Keratinocyte (primary cell): ENCODE results near the gene COL8A1. TPM values are rescaled to one million over a fixed set of nuclear protein-coding genes. Genes with fewer than 3 reads are reported as not detected.
A peak's percentile ranks its signal among the peaks of the same experiment; 100 is the strongest.

Experiments
- DNase-seq: peaks from one replicate; pipeline ENCODE4 v3.0.0-alpha.2; 2011; ENCODE audit warnings: low read depth, missing footprints, low spot score
- FAIRE-seq: peaks from 2 replicates; lab custom pipeline; 2011; peaks lifted over from hg19 to GRCh38; lab: Jason Lieb, UNC
- H2AFZ ChIP-seq: 2 replicates; pipeline ENCODE4 v1.6.0; 2012; ENCODE audit warnings: low read length, control low read depth, inconsistent platforms; ENCODE audit not compliant: control insufficient read depth
- H3K27ac ChIP-seq: 2 replicates; pipeline ENCODE4 v1.5.1; 2011; ENCODE audit warnings: low read length; ENCODE audit not compliant: control insufficient read depth, insufficient read depth
- H3K27me3 ChIP-seq: 3 replicates; pipeline ENCODE4 v1.6.0; 2011; ENCODE audit warnings: low read length; ENCODE audit not compliant: control insufficient read depth, insufficient read depth; ENCODE audit errors: extremely low read depth
- H3K36me3 ChIP-seq, 2 experiments: 2 replicates in 1 of 2; 3 replicates in 1 of 2; pipeline ENCODE4 v1.5.1; 2011; ENCODE audit warnings: low read length in 2 of 2, mild to moderate bottlenecking in 1 of 2; ENCODE audit not compliant: control insufficient read depth in 2 of 2, insufficient read depth in 2 of 2; ENCODE audit errors: extremely low read depth in 1 of 2
- H3K4me1 ChIP-seq: 3 replicates; pipeline ENCODE4 v1.5.1; 2011; ENCODE audit warnings: low read length; ENCODE audit not compliant: control insufficient read depth, insufficient read depth; ENCODE audit errors: extremely low read depth
- H3K4me2 ChIP-seq: 3 replicates; pipeline ENCODE4 v1.6.0; 2011; ENCODE audit warnings: low read depth, low read length; ENCODE audit not compliant: control insufficient read depth, insufficient read depth; ENCODE audit errors: extremely low read depth
- H3K4me3 ChIP-seq, 3 experiments: fragments of 200-600 bp in 1 of 3; sonication (generic) in 1 of 3; 2 replicates in 2 of 3; 3 replicates in 1 of 3; pipeline ENCODE4 v1.5.1; 2011 to 2016; ENCODE audit warnings: low read length in 3 of 3, mild to moderate bottlenecking in 3 of 3, control low read depth in 2 of 3, inconsistent platforms in 1 of 3, low read depth in 1 of 3, mixed read lengths in 1 of 3, mixed run types in 1 of 3, moderate library complexity in 1 of 3; ENCODE audit not compliant: control insufficient read depth in 2 of 3, insufficient read depth in 2 of 3; ENCODE audit errors: extremely low read depth in 1 of 3
- H3K79me2 ChIP-seq: 2 replicates; pipeline ENCODE4 v1.6.0; 2012; ENCODE audit warnings: low read length; ENCODE audit not compliant: control insufficient read depth, insufficient read depth
- H3K9ac ChIP-seq: 3 replicates; pipeline ENCODE4 v1.6.0; 2011; ENCODE audit warnings: low read length; ENCODE audit not compliant: control insufficient read depth, insufficient read depth; ENCODE audit errors: extremely low read depth
- H3K9me1 ChIP-seq: 3 replicates; pipeline ENCODE4 v1.6.0; 2011; ENCODE audit warnings: low read length; ENCODE audit not compliant: control insufficient read depth, insufficient read depth; ENCODE audit errors: extremely low read depth
- H3K9me3 ChIP-seq: 2 replicates; pipeline ENCODE4 v1.5.1; 2012; ENCODE audit warnings: low read depth, low read length; ENCODE audit not compliant: control insufficient read depth
- H4K20me1 ChIP-seq: 3 replicates; pipeline ENCODE4 v1.6.0; 2011; ENCODE audit warnings: low read length; ENCODE audit not compliant: control insufficient read depth, insufficient read depth; ENCODE audit errors: extremely low read depth
- CTCF ChIP-seq, 3 experiments: IDR thresholded peaks in 1 of 3; conservative IDR thresholded peaks in 1 of 3; optimal IDR thresholded peaks in 1 of 3; 2 replicates in 2 of 3; 3 replicates in 1 of 3; pipeline versions ENCODE3 to v1.5.1; 2011; ENCODE audit warnings: low read length in 3 of 3, mild to moderate bottlenecking in 3 of 3, moderate library complexity in 2 of 3, control low read depth in 1 of 3, inconsistent platforms in 1 of 3; ENCODE audit not compliant: insufficient read depth in 2 of 3; ENCODE audit errors: extremely low read depth in 1 of 3
- EZH2 ChIP-seq: IDR thresholded peaks from one replicate; pipeline ENCODE4 v1.6.1; 2012; ENCODE audit warnings: inconsistent platforms, mild to moderate bottlenecking, low read length, moderate library complexity
- dilution Hi-C: fragments of 300-500 bp; cut with MboI; formaldehyde crosslinking; loops from one replicate; pipeline ENCODE4 v1.7.0; 2020; ENCODE audit warnings: low sequenced_read_pairs; ENCODE audit not compliant: extremely low pct_ligation_motif_present
- polyA plus RNA-seq, 5 experiments: library from polyadenylated mRNA; depleted of rRNA in 3 of 5; stranded (reverse) in 3 of 5; stranded (forward) in 1 of 5; unstranded in 1 of 5; fragments of >200 nt; gene quantifications; 1 replicate in 1 of 5; 2 replicates in 3 of 5; 3 replicates in 1 of 5; pipeline versions ENCODE4 v1.2.1 to v1.2.3, GENCODE V29; 2011 to 2012; ENCODE audit warnings: missing spikeins in 2 of 5, low read depth in 1 of 5, low replicate concordance in 1 of 5

The COL8A1 gene
- polyA plus RNA-seq, 1 donor (not counting 4 experiments of a cell fraction or from before 2014, with no cell fraction given): 102 TPM

DNA sequence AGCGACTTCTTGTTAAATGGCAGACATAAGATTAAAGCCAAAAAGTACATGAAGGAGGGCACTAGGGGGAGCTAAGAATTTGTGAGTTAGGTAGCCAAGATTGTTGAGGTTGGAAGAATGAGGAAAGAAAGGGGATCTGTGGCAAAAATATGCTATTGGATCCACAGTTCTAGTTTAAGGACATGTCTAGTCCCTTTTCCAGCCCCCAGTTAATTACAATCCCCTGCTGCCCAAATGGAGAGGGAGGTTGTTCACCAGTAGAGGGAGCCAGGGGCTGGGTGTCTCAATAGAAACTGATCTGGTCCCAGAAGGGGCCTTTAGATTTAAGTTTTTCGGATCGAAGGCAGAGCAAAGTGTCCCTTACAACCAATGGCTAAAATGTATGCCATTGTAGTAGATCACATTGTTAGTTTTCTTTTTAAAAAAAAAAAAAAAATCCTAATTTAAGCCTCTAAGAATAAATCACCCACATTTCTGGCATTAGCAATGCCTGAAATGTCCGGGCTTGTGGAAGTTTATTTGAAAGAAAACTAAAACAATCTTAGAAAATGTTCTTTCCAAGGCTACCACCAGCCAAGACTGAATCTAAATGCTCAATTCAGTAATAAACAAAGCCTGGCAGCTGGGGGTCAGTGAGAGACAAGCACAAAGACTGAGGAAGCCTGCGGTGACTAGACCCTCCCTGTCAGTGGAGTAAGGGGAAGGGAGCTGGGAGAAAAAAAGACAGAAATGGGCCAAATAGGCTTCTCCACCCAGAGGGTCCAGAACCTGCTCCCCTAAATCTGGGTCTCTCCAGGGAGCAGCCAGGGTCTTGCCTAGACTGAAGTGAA, 7.1 kb downstream of the COL8A1 start:
- Histone ChIP-seq H3K27me3 (no peaks in the 10 kb centered on the region), H3K27ac (peak overlapping the region; percentile 83), H3K4me3 (peak overlapping the region in 2 of 3 experiments; percentile 30 to 59), H3K9ac (peak overlapping the region; percentile 53), H3K9me3 (no peaks in the 10 kb centered on the region), H3K4me1 (peaks cover 42% of the 10 kb centered on the region), H4K20me1 (no peaks in the 10 kb centered on the region), H3K4me2 (peak overlapping the region; percentile 85), H3K79me2 (peaks cover 78% of the 10 kb centered on the region), H3K9me1 (peaks cover 2% of the 10 kb centered on the region), H3K36me3 (peaks cover 0 to 3% of the 10 kb centered on the region in 2 experiments), H2AFZ (peak overlapping the region; percentile 36)
- FAIRE-seq (peak; percentile 88), DNase-seq (no peak)
- peak; percentile 61 to 94 (median 86) for TF ChIP-seq CTCF (optimal IDR thresholded peaks at IDR 0.05 in 1 of 3, IDR thresholded peaks at IDR 0.05 in 1 of 3, conservative IDR thresholded peaks at IDR 0.05 in 1 of 3; ENCODE audit: extremely low read depth in 1 of 3, insufficient read depth in 2 of 3, low read length in 3 of 3)
- no peak for TF ChIP-seq EZH2
- dilution Hi-C loops: no loop called here

- H3K9me1 ChIP-seq: peaks cover 2% of the 10 kb centered on the region
- dilution Hi-C loops: no loop called here
- no peak overlapping the region for H2AFZ ChIP-seq
- H3K4me2 ChIP-seq: peak overlapping the region; percentile 85
- DNase-seq: no peak
- peak overlapping the region; percentile 53 for H3K9ac ChIP-seq
- H3K79me2 ChIP-seq: peaks cover 75% of the 10 kb centered on the region
- H3K27me3 ChIP-seq: no peaks in the 10 kb centered on the region
- peak; percentile 82 for FAIRE-seq
- H4K20me1 ChIP-seq: no peaks in the 10 kb centered on the region
- H3K4me3 ChIP-seq: peak overlapping the region in 2 of 3 experiments; percentile 30 to 59
- H3K9me3 ChIP-seq: no peaks in the 10 kb centered on the region
- H3K36me3 ChIP-seq: peaks cover 0 to 3% of the 10 kb centered on the region in 2 experiments
- H3K27ac ChIP-seq: peak overlapping the region; percentile 83
- TF ChIP-seq CTCF (optimal IDR thresholded peaks at IDR 0.05 in 1 of 3, IDR thresholded peaks at IDR 0.05 in 1 of 3, conservative IDR thresholded peaks at IDR 0.05 in 1 of 3; ENCODE audit: extremely low read depth in 1 of 3, insufficient read depth in 2 of 3, low read length in 3 of 3) (no peak), EZH2 (no peak)
- peaks cover 41% of the 10 kb centered on the region for H3K4me1 ChIP-seq
These were observed 7.7 kb downstream of the COL8A1 start for GRCh38 chr3:99646107-99646435.
